ENCODE data around the gene ZNF394.

The ZNF394 gene

DNA sequence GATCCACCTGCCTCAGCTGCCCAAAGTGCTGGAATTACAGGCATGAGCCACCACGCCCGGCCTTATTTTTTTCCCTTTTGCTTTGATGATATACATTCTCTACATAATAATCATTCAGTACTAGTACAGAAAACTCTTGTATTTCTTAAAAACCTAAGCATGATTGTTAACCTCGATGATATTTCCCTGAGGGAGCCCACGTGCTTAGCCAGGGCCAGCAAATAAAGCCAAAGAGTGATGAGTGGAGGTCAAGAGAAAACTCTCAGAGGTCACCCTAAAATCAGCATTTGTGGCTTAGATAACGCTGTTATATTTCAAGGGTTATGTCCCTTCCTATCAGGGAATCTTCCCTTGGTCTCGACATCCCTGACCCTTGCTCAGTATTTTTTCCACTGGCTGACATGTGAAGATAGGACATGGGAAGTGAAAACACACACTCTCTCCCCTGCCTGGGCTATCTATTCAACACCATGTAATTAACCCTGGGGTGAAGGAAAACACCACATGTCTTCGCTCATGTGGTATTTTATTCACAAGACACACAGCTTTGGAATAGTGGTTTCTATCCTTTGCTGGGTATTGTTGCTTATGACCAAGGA lies 39.2 kb upstream of the ZNF394 start:
- no peak overlapping the region for H3K4me3 ChIP-seq (ENCODE audit: control insufficient read depth, low read depth, low read length)

DNA sequence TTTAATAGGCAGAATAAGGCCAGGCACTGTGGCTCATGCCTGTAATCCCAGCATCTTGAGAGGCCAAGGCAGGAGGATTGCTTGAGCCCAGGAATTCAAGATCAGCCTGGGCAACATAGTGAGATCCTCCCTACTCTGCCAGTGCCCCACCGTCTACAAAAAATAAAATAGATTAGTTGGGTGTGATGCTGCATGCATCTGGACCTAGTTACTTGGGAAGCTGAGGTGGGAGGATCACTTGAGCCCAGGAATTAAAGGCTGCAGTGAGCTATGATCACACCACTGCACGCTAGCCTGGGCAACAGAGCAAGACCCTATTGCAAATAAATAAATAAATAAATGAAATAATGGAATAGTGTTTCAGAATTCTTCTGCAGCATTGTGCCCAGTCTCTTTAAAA lies 35.6 kb upstream of the ZNF394 start:
- H3K4me3 ChIP-seq (ENCODE audit: control insufficient read depth, low read depth, low read length), result no peak overlapping the region
- no peak for DNase-seq (ENCODE audit: low read depth)
- TF ChIP-seq, protein P1, sequence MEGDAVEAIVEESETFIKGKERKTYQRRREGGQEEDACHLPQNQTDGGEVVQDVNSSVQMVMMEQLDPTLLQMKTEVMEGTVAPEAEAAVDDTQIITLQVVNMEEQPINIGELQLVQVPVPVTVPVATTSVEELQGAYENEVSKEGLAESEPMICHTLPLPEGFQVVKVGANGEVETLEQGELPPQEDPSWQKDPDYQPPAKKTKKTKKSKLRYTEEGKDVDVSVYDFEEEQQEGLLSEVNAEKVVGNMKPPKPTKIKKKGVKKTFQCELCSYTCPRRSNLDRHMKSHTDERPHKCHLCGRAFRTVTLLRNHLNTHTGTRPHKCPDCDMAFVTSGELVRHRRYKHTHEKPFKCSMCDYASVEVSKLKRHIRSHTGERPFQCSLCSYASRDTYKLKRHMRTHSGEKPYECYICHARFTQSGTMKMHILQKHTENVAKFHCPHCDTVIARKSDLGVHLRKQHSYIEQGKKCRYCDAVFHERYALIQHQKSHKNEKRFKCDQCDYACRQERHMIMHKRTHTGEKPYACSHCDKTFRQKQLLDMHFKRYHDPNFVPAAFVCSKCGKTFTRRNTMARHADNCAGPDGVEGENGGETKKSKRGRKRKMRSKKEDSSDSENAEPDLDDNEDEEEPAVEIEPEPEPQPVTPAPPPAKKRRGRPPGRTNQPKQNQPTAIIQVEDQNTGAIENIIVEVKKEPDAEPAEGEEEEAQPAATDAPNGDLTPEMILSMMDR (conservative IDR thresholded peaks at IDR 0.05; ENCODE audit: control insufficient read depth, insufficient read depth, low read depth, low read length), result no peak

More for the DNA sequence above, 39.2 kb upstream of the ZNF394 start:
- no peak for DNase-seq (ENCODE audit: low read depth)
- TF ChIP-seq, protein P1 (conservative IDR thresholded peaks at IDR 0.05; ENCODE audit: control insufficient read depth, insufficient read depth, low read depth, low read length), result no peak

DNA sequence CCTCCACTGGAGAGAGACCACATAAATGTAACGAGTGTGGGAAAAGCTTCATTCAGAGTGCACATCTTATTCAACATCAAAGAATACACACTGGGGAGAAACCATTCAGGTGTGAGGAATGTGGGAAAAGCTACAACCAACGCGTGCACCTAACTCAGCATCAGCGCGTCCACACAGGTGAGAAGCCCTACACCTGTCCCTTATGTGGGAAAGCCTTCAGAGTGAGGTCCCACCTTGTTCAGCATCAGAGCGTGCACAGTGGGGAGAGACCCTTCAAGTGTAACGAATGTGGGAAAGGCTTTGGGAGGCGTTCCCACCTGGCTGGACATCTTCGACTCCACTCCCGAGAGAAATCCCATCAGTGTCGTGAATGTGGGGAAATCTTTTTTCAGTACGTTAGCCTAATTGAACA lies 31.3 kb upstream of the ZNF394 start:
- TF ChIP-seq, protein P1 (conservative IDR thresholded peaks at IDR 0.05; ENCODE audit: control insufficient read depth, insufficient read depth, low read depth, low read length), result no peak
- DNase-seq (ENCODE audit: low read depth), result peak; percentile 24
- no peak overlapping the region for H3K4me3 ChIP-seq (ENCODE audit: control insufficient read depth, low read depth, low read length)

DNA sequence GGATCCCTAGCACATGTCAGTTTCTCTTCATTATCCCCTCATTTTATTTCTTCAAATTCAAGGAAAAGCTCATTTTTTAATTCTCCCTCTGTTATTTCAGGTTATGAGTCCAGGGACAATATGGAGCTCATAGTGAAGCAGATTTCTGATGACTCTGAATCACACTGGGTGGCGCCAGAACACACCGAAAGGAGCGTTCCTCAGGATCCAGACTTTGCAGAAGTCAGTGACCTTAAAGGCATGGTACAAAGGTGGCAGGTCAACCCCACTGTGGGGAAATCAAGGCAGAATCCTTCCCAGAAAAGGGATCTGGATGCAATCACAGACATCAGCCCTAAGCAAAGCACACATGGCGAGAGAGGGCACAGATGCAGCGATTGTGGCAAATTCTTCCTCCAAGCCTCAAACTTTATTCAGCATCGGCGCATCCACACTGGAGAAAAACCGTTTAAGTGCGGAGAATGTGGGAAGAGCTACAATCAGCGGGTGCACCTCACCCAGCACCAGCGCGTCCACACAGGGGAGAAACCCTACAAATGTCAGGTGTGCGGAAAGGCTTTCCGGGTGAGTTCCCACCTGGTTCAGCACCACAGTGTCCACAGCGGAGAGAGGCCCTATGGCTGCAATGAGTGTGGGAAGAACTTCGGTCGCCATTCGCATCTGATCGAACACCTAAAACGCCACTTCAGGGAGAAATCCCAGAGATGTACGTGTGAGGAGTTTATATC lies 25.8 kb upstream of the ZNF394 start:
- TF ChIP-seq, protein P1 (conservative IDR thresholded peaks at IDR 0.05; ENCODE audit: control insufficient read depth, insufficient read depth, low read depth, low read length), result peak; percentile 31
- DNase-seq (ENCODE audit: low read depth), result peak; percentile 19
- no peak overlapping the region for H3K4me3 ChIP-seq (ENCODE audit: control insufficient read depth, low read depth, low read length)

DNA sequence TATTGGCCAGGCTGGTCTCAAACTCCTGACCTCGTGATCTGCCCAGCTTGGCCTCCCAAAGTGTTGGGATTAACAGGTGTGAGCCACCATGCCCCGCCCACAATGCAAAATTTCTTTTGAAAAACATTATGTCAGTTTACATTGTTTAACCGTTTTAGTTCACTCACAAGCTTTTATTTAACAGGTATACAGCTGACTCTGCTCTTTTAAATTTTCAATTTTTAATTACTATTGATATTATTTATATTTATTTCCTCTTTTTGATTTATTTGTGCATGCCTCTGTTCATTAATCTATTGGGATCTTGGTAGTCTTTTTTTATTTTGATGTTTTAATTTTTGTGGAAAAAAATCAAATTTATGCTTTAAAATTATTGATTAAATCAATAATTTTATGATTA lies 21.3 kb upstream of the ZNF394 start:
- DNase-seq (ENCODE audit: low read depth), result no peak
- TF ChIP-seq, protein P1 (conservative IDR thresholded peaks at IDR 0.05; ENCODE audit: control insufficient read depth, insufficient read depth, low read depth, low read length), result no peak
- H3K4me3 ChIP-seq (ENCODE audit: control insufficient read depth, low read depth, low read length), result no peak overlapping the region

DNA sequence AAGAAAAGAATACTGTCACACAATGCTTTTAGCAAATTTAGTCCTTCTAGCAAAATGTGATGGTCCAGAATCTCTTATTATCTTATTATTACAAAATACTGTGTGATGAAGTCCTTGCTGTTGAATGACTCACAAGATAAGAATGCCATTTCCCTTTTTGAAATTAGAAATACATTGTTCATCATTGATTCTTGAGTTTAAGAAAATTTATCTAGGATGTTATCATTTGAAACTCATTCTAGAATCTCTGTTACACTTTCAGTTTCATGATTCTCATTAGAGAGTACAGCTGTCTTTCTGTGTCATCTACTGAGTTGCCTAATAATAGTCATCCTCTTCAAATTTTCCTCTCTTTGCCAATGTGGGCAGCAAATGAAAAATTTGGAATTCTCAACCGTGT lies 14.0 kb upstream of the ZNF394 start:
- TF ChIP-seq, protein P1 (conservative IDR thresholded peaks at IDR 0.05; ENCODE audit: control insufficient read depth, insufficient read depth, low read depth, low read length), result no peak
- no peak overlapping the region for H3K4me3 ChIP-seq (ENCODE audit: control insufficient read depth, low read depth, low read length)
- peak; percentile 45 for DNase-seq (ENCODE audit: low read depth)
